HUES6 (cell line): ENCODE measurements around the gene U2AF1.
"Not testable (repeated sequence)": the region's sequence is repeated elsewhere in the genome, so short reads cannot be mapped to it uniquely, and the experiment has no call there.

Source experiments
- H3K27ac ChIP-seq: 2 replicates; pipeline ENCODE4 v1.7.0; 2013; ENCODE audit warnings: low read depth, mild to moderate bottlenecking, low read length, inconsistent platforms
- H3K27me3 ChIP-seq: 2 replicates; pipeline ENCODE4 v1.6.1; 2013; ENCODE audit warnings: low read length; ENCODE audit not compliant: control insufficient read depth, insufficient read depth
- H3K36me3 ChIP-seq: 2 replicates; pipeline ENCODE4 v1.6.1; 2013; ENCODE audit warnings: low read length; ENCODE audit not compliant: control insufficient read depth, insufficient read depth
- H3K4me1 ChIP-seq: 2 replicates; pipeline ENCODE4 v1.6.1; 2013; ENCODE audit warnings: low read length; ENCODE audit not compliant: control insufficient read depth, insufficient read depth
- H3K4me3 ChIP-seq: 2 replicates; pipeline ENCODE4 v1.5.1; 2013; ENCODE audit warnings: low read depth, low read length
- H3K9ac ChIP-seq: one replicate; pipeline ENCODE4 v1.6.1; 2013; ENCODE audit warnings: mild to moderate bottlenecking, low read length
- H3K9me3 ChIP-seq: 2 replicates; pipeline ENCODE4 v1.6.1; 2013; ENCODE audit warnings: low read depth, low read length; ENCODE audit not compliant: control insufficient read depth, insufficient read depth

Gene U2AF1, protein sequence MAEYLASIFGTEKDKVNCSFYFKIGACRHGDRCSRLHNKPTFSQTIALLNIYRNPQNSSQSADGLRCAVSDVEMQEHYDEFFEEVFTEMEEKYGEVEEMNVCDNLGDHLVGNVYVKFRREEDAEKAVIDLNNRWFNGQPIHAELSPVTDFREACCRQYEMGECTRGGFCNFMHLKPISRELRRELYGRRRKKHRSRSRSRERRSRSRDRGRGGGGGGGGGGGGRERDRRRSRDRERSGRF

DNA sequence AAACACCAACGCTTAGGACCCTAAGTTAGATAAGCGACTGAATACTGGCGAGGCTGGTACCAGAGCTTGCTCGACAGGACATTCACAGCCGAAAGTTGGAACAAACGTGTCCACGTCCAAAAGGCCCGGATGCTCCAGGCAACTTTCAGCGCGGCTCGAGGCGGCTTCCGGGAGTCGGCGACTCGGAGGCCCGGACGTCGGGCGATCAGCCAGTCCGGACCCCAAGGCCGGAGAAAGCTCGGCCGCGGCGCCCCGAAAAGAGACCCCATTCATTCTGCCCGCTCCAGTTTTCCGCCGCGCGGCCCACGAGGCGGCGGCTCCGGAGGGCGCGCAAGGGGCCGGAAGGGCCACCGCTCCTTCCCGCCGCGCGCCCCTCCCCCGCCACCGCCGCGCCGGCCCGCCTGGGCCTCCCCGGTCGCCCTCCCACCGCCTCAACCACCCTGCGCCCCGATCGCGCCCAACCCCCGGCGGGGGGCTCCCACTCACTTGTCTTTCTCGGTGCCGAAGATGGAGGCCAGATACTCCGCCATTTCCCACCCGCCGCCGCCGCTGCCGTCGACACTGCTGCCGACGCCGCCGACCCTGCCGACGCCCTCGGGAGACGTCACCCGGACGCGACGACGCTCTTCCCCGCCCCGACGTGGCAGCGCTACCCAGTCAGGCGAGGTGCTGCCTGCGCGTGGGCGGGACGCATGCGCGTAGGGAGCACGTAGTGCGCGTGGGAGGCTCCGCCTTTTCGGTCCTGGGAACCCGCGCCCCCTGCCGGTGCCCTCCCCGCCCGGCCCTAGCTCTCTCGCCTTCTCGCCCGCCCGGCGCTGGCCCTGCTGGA, at the start of gene U2AF1:
Gene U2AF1, minus strand, starts transcription at position 606 of the 829 bp plus-strand sequence. Its CDS starts 76 bp downstream, at position 530.
- H3K4me3 ChIP-seq = peak within 1 kb of the TSS; percentile 56
- H3K27ac ChIP-seq, H3K36me3 ChIP-seq, H3K4me1 ChIP-seq, H3K27me3 ChIP-seq, H3K9me3 ChIP-seq: not testable (repeated sequence)
- H3K9ac ChIP-seq = peak within 1 kb of the TSS; percentile 73

GRCh38 chr21:43153601-43154000, 46.2 kb upstream of the U2AF1 start:
- H3K27ac ChIP-seq, H3K9me3 ChIP-seq, H3K9ac ChIP-seq, H3K36me3 ChIP-seq, H3K4me1 ChIP-seq, H3K4me3 ChIP-seq, H3K27me3 ChIP-seq: not testable (repeated sequence)

DNA sequence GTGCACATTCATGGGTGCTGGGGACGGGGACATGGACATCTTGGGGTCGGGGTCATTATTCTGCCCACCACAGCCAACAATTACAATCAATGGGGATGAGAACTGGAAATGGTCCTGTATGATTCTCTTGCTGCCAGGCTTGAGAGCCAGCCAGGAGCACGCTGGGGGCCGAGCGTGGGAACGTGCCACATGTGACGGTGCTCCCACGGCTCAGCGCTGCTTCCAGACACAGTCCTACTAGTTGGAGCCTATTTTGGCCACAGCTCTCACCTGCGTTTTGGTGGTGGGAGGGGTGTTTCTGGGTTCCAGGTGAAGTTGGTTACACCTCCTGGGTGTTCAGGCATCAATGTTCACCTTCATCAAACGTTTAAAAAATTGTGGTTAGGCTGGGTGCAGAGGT, 42.0 kb upstream of the U2AF1 start:
- not testable (repeated sequence) for H3K4me1 ChIP-seq, H3K9me3 ChIP-seq, H3K27ac ChIP-seq, H3K4me3 ChIP-seq, H3K9ac ChIP-seq, H3K27me3 ChIP-seq, H3K36me3 ChIP-seq

DNA sequence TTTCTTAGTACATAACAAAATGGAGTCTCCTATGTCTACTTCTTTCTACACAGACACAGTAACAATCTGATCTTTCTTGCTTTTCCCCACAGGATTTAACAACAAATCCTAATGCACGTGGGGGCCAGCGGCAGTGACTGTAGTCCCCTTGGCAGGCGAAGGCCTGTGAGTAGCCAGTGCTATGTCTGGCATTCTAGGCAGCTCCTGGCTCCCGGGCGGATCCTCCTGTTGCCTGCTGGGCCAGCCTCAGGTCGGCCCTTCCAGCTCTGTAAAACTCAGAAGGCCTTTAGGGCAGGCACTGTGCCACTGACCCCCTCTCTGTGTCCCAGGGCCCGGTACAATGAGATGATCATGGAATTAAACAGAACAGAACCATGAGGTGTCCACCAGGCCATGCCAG, 40.6 kb upstream of the U2AF1 start:
- H3K27me3 ChIP-seq, H3K36me3 ChIP-seq, H3K9ac ChIP-seq, H3K27ac ChIP-seq, H3K9me3 ChIP-seq, H3K4me3 ChIP-seq, H3K4me1 ChIP-seq: not testable (repeated sequence)

DNA sequence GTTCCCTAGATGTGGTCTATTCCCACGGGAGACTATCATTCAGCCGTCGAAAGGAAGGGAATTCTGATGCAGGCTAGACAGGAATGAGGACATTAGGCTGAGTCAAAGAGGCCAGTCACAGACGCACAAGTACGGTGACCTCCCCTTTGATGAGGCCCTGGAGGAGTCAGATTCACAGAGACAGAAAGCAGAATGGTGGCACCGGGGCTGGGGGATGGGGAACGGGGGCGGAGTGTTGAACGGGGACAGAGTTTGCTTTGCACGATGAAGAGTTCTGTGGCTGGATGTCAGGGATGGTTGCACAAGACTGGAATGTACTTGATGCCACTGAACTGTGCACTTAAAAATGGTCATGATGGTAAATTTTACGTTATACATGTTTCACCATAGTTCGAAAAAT, 39.3 kb upstream of the U2AF1 start:
- H3K27me3 ChIP-seq, H3K4me3 ChIP-seq, H3K36me3 ChIP-seq, H3K9me3 ChIP-seq, H3K27ac ChIP-seq, H3K9ac ChIP-seq, H3K4me1 ChIP-seq: not testable (repeated sequence)

DNA sequence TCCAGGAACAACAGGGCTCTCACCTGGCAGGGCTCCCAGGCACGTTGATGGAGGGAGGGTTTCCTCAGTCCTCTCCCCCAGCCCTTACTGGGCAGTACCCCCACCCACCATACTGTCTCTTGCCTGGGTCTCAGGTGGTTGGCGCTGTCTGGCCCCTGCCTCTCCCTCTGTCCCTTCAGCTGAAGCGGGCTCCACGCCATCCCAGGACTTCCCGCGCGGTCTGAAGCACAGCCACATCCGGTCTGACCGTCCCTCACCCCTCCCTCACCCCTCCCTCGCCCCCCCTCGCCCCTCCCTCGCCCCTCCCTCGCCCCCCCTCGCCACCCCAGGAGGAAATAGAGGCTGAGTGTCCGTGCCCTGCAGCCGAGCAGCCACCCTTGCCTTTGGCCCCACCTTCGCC, 34.0 kb upstream of the U2AF1 start:
- H3K9me3 ChIP-seq, H3K36me3 ChIP-seq, H3K4me3 ChIP-seq, H3K27ac ChIP-seq, H3K9ac ChIP-seq, H3K27me3 ChIP-seq, H3K4me1 ChIP-seq: not testable (repeated sequence)

DNA sequence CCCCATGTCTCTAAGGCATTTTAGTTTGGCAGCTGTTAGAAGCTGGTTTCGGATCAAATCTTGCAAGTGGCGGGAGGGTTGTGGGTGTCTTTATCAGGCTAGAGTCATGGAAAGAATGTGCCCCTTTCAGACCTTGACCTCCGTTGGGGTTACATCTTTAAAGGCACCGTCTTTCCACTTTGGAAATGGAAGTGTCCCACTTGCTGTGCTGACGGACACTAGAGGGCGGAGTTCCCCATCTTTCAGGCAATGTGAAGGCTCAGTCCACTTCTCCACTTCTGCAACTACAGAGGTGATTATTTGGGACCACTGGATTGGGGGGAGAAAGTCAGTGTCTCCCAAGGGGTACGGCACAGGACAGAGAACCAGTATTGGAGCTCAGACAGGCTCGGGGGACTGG, 31.6 kb upstream of the U2AF1 start:
- H3K4me1 ChIP-seq, H3K4me3 ChIP-seq, H3K27me3 ChIP-seq, H3K27ac ChIP-seq, H3K9ac ChIP-seq, H3K9me3 ChIP-seq, H3K36me3 ChIP-seq: not testable (repeated sequence)

GRCh38 chr21:43134520-43134919, 27.1 kb upstream of the U2AF1 start:
- H3K4me3 ChIP-seq, H3K27ac ChIP-seq, H3K9ac ChIP-seq, H3K9me3 ChIP-seq, H3K36me3 ChIP-seq, H3K27me3 ChIP-seq, H3K4me1 ChIP-seq: not testable (repeated sequence)

- H3K4me3 ChIP-seq, H3K9ac ChIP-seq, H3K27me3 ChIP-seq, H3K4me1 ChIP-seq, H3K27ac ChIP-seq, H3K36me3 ChIP-seq, H3K9me3 ChIP-seq: not testable (repeated sequence)
Measured at GRCh38 chr21:43130094-43130493, 22.7 kb upstream of the U2AF1 start.

DNA sequence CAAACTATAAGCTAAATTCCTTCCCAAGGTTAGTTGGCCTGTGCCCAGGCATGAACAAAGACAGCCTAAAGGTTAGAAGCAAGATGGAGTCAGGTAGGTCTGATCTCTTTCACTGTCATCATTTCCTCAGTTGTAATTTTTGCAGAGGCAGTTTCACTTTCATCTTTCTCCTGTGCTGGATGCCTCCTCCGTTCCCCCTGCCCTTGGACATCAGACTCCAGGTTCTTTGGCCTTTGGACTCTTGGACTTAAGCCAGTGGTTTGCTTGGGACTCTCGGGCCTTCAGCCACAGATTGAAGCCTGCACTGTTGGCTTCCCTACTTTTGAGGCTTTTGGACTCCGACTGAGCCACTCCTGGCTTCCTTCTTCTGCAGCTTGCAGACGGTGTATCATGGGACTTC, 8.6 kb upstream of the U2AF1 start:
- H3K9me3 ChIP-seq, H3K4me1 ChIP-seq, H3K4me3 ChIP-seq, H3K36me3 ChIP-seq, H3K27me3 ChIP-seq, H3K27ac ChIP-seq, H3K9ac ChIP-seq: not testable (repeated sequence)

- H3K36me3 ChIP-seq, H3K9me3 ChIP-seq, H3K27ac ChIP-seq, H3K4me1 ChIP-seq, H3K27me3 ChIP-seq, H3K9ac ChIP-seq, H3K4me3 ChIP-seq: not testable (repeated sequence)
Measured at GRCh38 chr21:43114483-43114882, 7.1 kb upstream of the U2AF1 start.
